OCI-LY7 (cell line): ENCODE measurements around the gene ABCF1. TPM values are rescaled to one million over a fixed set of nuclear protein-coding genes. Genes with fewer than 3 reads are reported as not detected.
"Not testable (repeated sequence)": the region's sequence is repeated elsewhere in the genome, so short reads cannot be mapped to it uniquely, and the experiment has no call there.

Experiments used
- BruUV-seq: library from RNA; stranded (reverse); fragments of 400-500 nt; replicated peaks from 2 replicates; lab custom pipeline; 2021; lab: Mats Ljungman, UMichigan
- CTCF ChIA-PET: fragments of 300-600 bp; sonication (Branson Sonifier 250); formaldehyde crosslinking; loops from one replicate; lab custom pipeline; 2022; ENCODE audit warnings: antibody characterized with exemption; ENCODE audit not compliant: unreplicated experiment; lab: Charles Lee
- POLR2A ChIA-PET: fragments of 300-600 bp; sonication (Branson Sonifier 250); formaldehyde crosslinking; loops from one replicate; lab custom pipeline; 2022; ENCODE audit warnings: antibody characterized with exemption; lab: Charles Lee
- DNase-seq: peaks from one replicate; pipeline ENCODE4 v3.0.0-alpha.2; 2015; ENCODE audit warnings: low spot score
- H2AFZ ChIP-seq: fragments of 200-600 bp; sonication (generic), shearing (Covaris generic); 2 replicates; pipeline ENCODE4 v1.6.1; 2014; ENCODE audit warnings: mild to moderate bottlenecking, antibody characterized with exemption, low read length, moderate library complexity
- H3K27ac ChIP-seq: fragments of 200-600 bp; sonication (generic); 2 replicates; pipeline ENCODE4 v1.5.1; 2014; ENCODE audit warnings: mixed run types, low read depth, mild to moderate bottlenecking, moderate library complexity, low read length, inconsistent platforms; ENCODE audit not compliant: poor library complexity, severe bottlenecking
- H3K36me3 ChIP-seq: fragments of 200-600 bp; sonication (generic); 2 replicates; pipeline ENCODE4 v1.6.1; 2014; ENCODE audit warnings: mild to moderate bottlenecking, antibody characterized with exemption, low read length, moderate library complexity, mixed read lengths; ENCODE audit not compliant: insufficient read depth
- H3K4me1 ChIP-seq: fragments of 200-600 bp; sonication (generic); 2 replicates; pipeline ENCODE4 v1.5.1; 2014; ENCODE audit warnings: mild to moderate bottlenecking, low read length; ENCODE audit not compliant: insufficient read depth, poor library complexity, severe bottlenecking
- H3K4me2 ChIP-seq: fragments of 200-600 bp; sonication (generic); 2 replicates; pipeline ENCODE4 v1.6.1; 2014; ENCODE audit warnings: mild to moderate bottlenecking, low read length
- H3K4me3 ChIP-seq: fragments of 200-600 bp; sonication (generic); 2 replicates; pipeline ENCODE4 v1.5.1; 2014; ENCODE audit warnings: mild to moderate bottlenecking, low read depth, low read length; ENCODE audit not compliant: poor library complexity, severe bottlenecking
- H3K79me2 ChIP-seq: fragments of 200-600 bp; sonication (generic); 2 replicates; pipeline ENCODE4 v1.6.1; 2016; ENCODE audit warnings: low read depth, mild to moderate bottlenecking, low read length, moderate library complexity, mixed read lengths; ENCODE audit not compliant: insufficient read depth
- H3K9me2 ChIP-seq: fragments of 200-600 bp; sonication (generic); 2 replicates; pipeline ENCODE4 v1.6.1; 2016; ENCODE audit warnings: mild to moderate bottlenecking, low read length, mixed read lengths; ENCODE audit not compliant: insufficient read depth
- H3K9me3 ChIP-seq: fragments of 200-600 bp; sonication (generic); 2 replicates; pipeline ENCODE4 v1.6.1; 2014; ENCODE audit warnings: mild to moderate bottlenecking, mixed run types, low read length, mixed read lengths
- H4K20me1 ChIP-seq: fragments of 200-600 bp; sonication (generic); 2 replicates; pipeline ENCODE4 v1.6.1; 2014; ENCODE audit warnings: mild to moderate bottlenecking, antibody characterized with exemption, low read length, moderate library complexity, mixed read lengths; ENCODE audit not compliant: insufficient read depth
- CTCF ChIP-seq: fragments of 200-600 bp; sonication (generic); conservative IDR thresholded peaks from 2 replicates; pipeline ENCODE4 v1.5.1; 2014; ENCODE audit warnings: mild to moderate bottlenecking, antibody characterized with exemption, low read length, moderate library complexity, mixed read lengths
- EZH2phosphoT487 ChIP-seq: fragments of 200-600 bp; sonication (generic); IDR thresholded peaks from 2 replicates; pipeline ENCODE4 v1.6.1; 2018; ENCODE audit warnings: low read depth, borderline replicate concordance, mild to moderate bottlenecking, mixed run types, antibody characterized with exemption, low read length, moderate library complexity, mixed read lengths
- intact Hi-C: fragments of 100-400 bp; cut with micrococcal nuclease; formaldehyde crosslinking; loops from one replicate; pipeline ENCODE4 v1.10.0; 2022; ENCODE audit not compliant: unreplicated experiment
- total RNA-seq, 2 experiments: library from RNA; depleted of rRNA in 1 of 2; stranded (reverse); fragments of >200 nt in 1 of 2; shearing (Covaris generic) in 1 of 2; gene quantifications; 2 replicates each; pipeline ENCODE4 v1.2.3, GENCODE V29; 2014 to 2022

ABCF1 gene
- total RNA-seq, 2 experiments from 2014 or later: 53.0 to 86.7 TPM

- no peaks in the 10 kb centered on the region for H3K9me2 ChIP-seq
- peaks cover 8% of the 10 kb centered on the region; the same call in 1 of the 2 replicates for H3K79me2 ChIP-seq
- ChIA-PET POLR2A (interaction anchor here (0.7 to 1.1 kb wide), 2 partner anchors 51 to 604 kb away, joined by 3 read pairs; no protein-coding TSS in a partner anchor), CTCF (no interaction called here)
- H3K4me1 ChIP-seq: no peaks in the 10 kb centered on the region
- no peaks in the 10 kb centered on the region for H4K20me1 ChIP-seq
- no peak overlapping the region for H3K27ac ChIP-seq
- TF ChIP-seq CTCF (no peak), EZH2phosphoT487 (no peak)
- H3K4me2 ChIP-seq: no peak overlapping the region
- intact Hi-C loops: no loop called here
- DNase-seq: no peak
- no peak overlapping the region for H3K4me3 ChIP-seq
- peaks cover 89% of the 10 kb centered on the region for H3K36me3 ChIP-seq
- no peaks in the 10 kb centered on the region for H3K9me3 ChIP-seq
- no peak overlapping the region for H2AFZ ChIP-seq
- no TSS peak for BruUV-seq
Observed at GRCh38 chr6:30592287-30592686, 21.0 kb downstream of the ABCF1 start.

GRCh38 chr6:30597315-30598144 lies 26.3 kb downstream of the ABCF1 start:
- H3K9me2 ChIP-seq, H3K9me3 ChIP-seq, BruUV-seq, H3K4me1 ChIP-seq, H2AFZ ChIP-seq, H3K4me2 ChIP-seq, H3K4me3 ChIP-seq, H4K20me1 ChIP-seq, H3K27ac ChIP-seq, H3K79me2 ChIP-seq: not testable (repeated sequence)
- CTCF ChIA-PET: interaction anchor here (0.6 to 1.6 kb wide), 3 partner anchors 56 to 209 kb away, joined by 3 to 6 read pairs (median 4); no protein-coding TSS in a partner anchor
- peaks cover 81% of the 10 kb centered on the region for H3K36me3 ChIP-seq
- intact Hi-C loops: loop anchor here (1.0 to 2.0 kb wide), 3 partner anchors 57 to 115 kb away; no protein-coding TSS in a partner anchor
- peak; percentile 79 for DNase-seq
- POLR2A ChIA-PET: interaction anchor here (6.3 kb wide), 1 partner anchor 16 kb away, joined by 38 read pairs; no protein-coding TSS in a partner anchor
- peak; percentile 84 for TF ChIP-seq CTCF
